Measurements from ENCODE around the gene EGLN2. TPM values are rescaled to one million over a fixed set of nuclear protein-coding genes. Genes with fewer than 3 reads are reported as not detected.

The EGLN2 gene
- total and polyA plus RNA-seq, 9 of the 15 experiments (the other 6 are each of a cell fraction or from before 2014, with no cell fraction given) = 9.6 to 114 (median 71.0) TPM

DNA sequence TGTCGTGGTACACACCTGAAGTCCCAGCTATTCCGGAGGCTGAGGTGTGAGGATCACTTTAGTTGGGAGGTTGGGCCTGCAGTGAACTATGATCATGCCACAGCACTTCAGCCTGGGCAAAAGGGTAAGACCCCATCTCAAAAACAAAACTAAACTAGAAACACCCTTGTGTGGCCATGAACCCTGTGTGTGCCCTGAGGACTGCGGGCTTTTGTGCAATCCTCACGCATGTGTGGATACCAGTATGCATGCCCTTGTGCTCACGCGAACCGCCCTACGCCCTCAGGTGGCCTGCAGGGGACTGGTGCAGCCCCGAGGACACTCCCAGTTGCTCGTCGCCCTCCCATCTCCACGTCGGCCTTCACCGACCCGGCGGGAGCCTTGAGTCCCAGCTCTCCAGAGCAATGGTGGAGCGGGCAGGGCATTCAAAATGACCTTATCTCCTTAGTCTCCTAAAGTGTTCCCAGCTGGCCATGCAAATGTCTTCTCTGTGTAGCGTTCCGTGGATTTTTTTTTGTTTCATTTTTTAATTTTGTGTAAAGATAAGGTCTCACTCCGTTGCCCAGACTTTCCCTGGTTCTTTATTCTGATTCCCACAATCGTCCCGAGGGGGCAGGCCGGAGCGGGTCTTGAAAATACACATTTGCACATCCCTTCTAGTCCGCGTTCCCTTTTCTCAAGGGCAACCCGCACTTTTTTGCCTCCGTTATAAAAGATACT is 868 bp upstream of the EGLN2 start (continued):
- TF ChIP-seq, protein P1, sequence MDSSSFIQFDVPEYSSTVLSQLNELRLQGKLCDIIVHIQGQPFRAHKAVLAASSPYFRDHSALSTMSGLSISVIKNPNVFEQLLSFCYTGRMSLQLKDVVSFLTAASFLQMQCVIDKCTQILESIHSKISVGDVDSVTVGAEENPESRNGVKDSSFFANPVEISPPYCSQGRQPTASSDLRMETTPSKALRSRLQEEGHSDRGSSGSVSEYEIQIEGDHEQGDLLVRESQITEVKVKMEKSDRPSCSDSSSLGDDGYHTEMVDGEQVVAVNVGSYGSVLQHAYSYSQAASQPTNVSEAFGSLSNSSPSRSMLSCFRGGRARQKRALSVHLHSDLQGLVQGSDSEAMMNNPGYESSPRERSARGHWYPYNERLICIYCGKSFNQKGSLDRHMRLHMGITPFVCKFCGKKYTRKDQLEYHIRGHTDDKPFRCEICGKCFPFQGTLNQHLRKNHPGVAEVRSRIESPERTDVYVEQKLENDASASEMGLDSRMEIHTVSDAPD (CRISPR knock-in tag; IDR thresholded peaks at IDR 0.05) = no peak
- TF ChIP-seq CHD1 (IDR thresholded peaks at IDR 0.05; ENCODE audit: low read length) = no peak
- peak; percentile 18 for TF ChIP-seq TAF1 (IDR thresholded peaks at IDR 0.05; ENCODE audit: control insufficient read depth, extremely low read depth, insufficient read depth, low read length, severe bottlenecking)
- TF ChIP-seq SMAD1 (IDR thresholded peaks at IDR 0.05; ENCODE audit: low read depth, low read length, partially characterized antibody) = peak; percentile 34
- no peak for TF ChIP-seq TFE3 (CRISPR knock-in tag; IDR thresholded peaks at IDR 0.05)
- TF ChIP-seq, protein P2, sequence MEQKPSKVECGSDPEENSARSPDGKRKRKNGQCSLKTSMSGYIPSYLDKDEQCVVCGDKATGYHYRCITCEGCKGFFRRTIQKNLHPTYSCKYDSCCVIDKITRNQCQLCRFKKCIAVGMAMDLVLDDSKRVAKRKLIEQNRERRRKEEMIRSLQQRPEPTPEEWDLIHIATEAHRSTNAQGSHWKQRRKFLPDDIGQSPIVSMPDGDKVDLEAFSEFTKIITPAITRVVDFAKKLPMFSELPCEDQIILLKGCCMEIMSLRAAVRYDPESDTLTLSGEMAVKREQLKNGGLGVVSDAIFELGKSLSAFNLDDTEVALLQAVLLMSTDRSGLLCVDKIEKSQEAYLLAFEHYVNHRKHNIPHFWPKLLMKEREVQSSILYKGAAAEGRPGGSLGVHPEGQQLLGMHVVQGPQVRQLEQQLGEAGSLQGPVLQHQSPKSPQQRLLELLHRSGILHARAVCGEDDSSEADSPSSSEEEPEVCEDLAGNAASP (IDR thresholded peaks at IDR 0.05) = no peak
- TF ChIP-seq LCOR (CRISPR knock-in tag; IDR thresholded peaks at IDR 0.05) = no peak
- no peak for TF ChIP-seq ATF7 (IDR thresholded peaks at IDR 0.05)
- no peak for TF ChIP-seq ZFP36 (IDR thresholded peaks at IDR 0.05; ENCODE audit: low read depth, low read length, partially characterized antibody)
- no peak for TF ChIP-seq CEBPZ (IDR thresholded peaks at IDR 0.05; ENCODE audit: borderline replicate concordance, low read depth, low read length)
- 0 out of 2 replicates have a peak, but pooled peaks have one; percentile 27 for TF ChIP-seq E2F1 (CRISPR knock-in tag; IDR thresholded peaks at IDR 0.05)
- TF ChIP-seq HNRNPUL1 (IDR thresholded peaks at IDR 0.05; ENCODE audit: low read length) = no peak
- no peak for TF ChIP-seq RAD51 (IDR thresholded peaks at IDR 0.05; ENCODE audit: borderline replicate concordance, low read depth)
- no peak for TF ChIP-seq NRF1 (conservative IDR thresholded peaks at IDR 0.05 in 1 of 2, IDR thresholded peaks at IDR 0.05 in 1 of 2)
- no peak for TF ChIP-seq ZNF717 (CRISPR knock-in tag; IDR thresholded peaks at IDR 0.05)
- TF ChIP-seq JUNB (CRISPR knock-in tag; conservative IDR thresholded peaks at IDR 0.05) = no peak
- TF ChIP-seq ZNF224 (CRISPR knock-in tag; IDR thresholded peaks at IDR 0.05) = no peak

Measured in K562 (cell line).